HG03135 (cell line): ENCODE results near the gene KLF8.
"Not testable (repeated sequence)": the region's sequence is repeated elsewhere in the genome, so short reads cannot be mapped to it uniquely, and the experiment has no call there.

Experiments used
- ATAC-seq: cut with Tn5 transposase; IDR thresholded peaks from one replicate; pipeline ENCODE4 v1.9.1; 2021; ENCODE audit warnings: mild to moderate bottlenecking, moderate library complexity; ENCODE audit not compliant: unreplicated experiment

The KLF8 gene

GRCh38 chrX:56232221-56233082, at the start of gene KLF8:
TSS of gene KLF8 (plus strand) at chrX:56232356. CDS start at chrX:56233335, 979 bp downstream.
- ATAC-seq = peak; percentile 53

- ATAC-seq = not testable (repeated sequence)
These were observed 25.2 kb upstream of the KLF8 start for GRCh38 chrX:56206945-56207344.

- ATAC-seq = no peak
These were observed 20.5 kb upstream of the KLF8 start for GRCh38 chrX:56211701-56212100.

GRCh38 chrX:56216332-56216731, 15.8 kb upstream of the KLF8 start:
- no peak for ATAC-seq

- no peak for ATAC-seq
These were observed 12.5 kb upstream of the KLF8 start for GRCh38 chrX:56219700-56220099.

- no peak for ATAC-seq
These were observed 11.1 kb upstream of the KLF8 start for GRCh38 chrX:56221101-56221500.

- no peak for ATAC-seq
These were observed 9.6 kb upstream of the KLF8 start for GRCh38 chrX:56222473-56223000.

- ATAC-seq = no peak
These were observed 5.2 kb upstream of the KLF8 start for GRCh38 chrX:56226980-56227379.

- ATAC-seq = no peak
These were observed 3.2 kb upstream of the KLF8 start for GRCh38 chrX:56228914-56229313.

GRCh38 chrX:56231537-56232090, 542 bp upstream of the KLF8 start:
- ATAC-seq = no peak

- no peak for ATAC-seq
These were observed 944 bp downstream of the KLF8 start for GRCh38 chrX:56233100-56233499.

GRCh38 chrX:56233682-56234081, 1.5 kb downstream of the KLF8 start:
- ATAC-seq = peak; percentile 75

GRCh38 chrX:56248492-56248891, 16.3 kb downstream of the KLF8 start:
- peak; percentile 85 for ATAC-seq

GRCh38 chrX:56253832-56254703, 21.9 kb downstream of the KLF8 start:
- no peak for ATAC-seq

- peak; percentile 95 for ATAC-seq
These were observed 36.7 kb downstream of the KLF8 start for GRCh38 chrX:56268888-56269287.

GRCh38 chrX:56278692-56279091, 46.5 kb downstream of the KLF8 start:
- no peak for ATAC-seq

GRCh38 chrX:56279863-56280262, 47.7 kb downstream of the KLF8 start:
- ATAC-seq = no peak

GRCh38 chrX:56281789-56282188, 49.6 kb downstream of the KLF8 start:
- no peak for ATAC-seq

- ATAC-seq = no peak
These were observed 52.1 kb downstream of the KLF8 start for GRCh38 chrX:56284269-56284668.

- ATAC-seq = no peak
These were observed 56.5 kb downstream of the KLF8 start for GRCh38 chrX:56288608-56289007.

- ATAC-seq = no peak
These were observed 57.3 kb downstream of the KLF8 start for GRCh38 chrX:56289449-56289848.
